Mucosa of descending colon (tissue), 3 donors: ENCODE measurements around the gene ZBTB20. TPM values are rescaled to one million over a fixed set of nuclear protein-coding genes. Genes with fewer than 3 reads are reported as not detected.

Experiments
- ATAC-seq: fragments of 200-7000 bp; cut with Tn5 transposase; one replicate; pipeline ENCODE4 v1.9.1; 2020; ENCODE audit warnings: mild to moderate bottlenecking, moderate library complexity
- DNase-seq, 3 donors: peaks; one replicate each; pipeline ENCODE4 v3.0.0-alpha.2; 2020
- H3K36me3 ChIP-seq: fragments of 200-600 bp; one replicate; pipeline ENCODE4 v1.8.0; 2021; ENCODE audit warnings: low read depth, mild to moderate bottlenecking
- H3K4me1 ChIP-seq: fragments of 200-600 bp; one replicate; pipeline ENCODE4 v1.8.0; 2021; ENCODE audit warnings: low read depth, mild to moderate bottlenecking
- H3K4me3 ChIP-seq: fragments of 200-600 bp; one replicate; pipeline ENCODE4 v1.8.0; 2021; ENCODE audit warnings: mild to moderate bottlenecking
- H3K9me3 ChIP-seq: fragments of 200-600 bp; one replicate; pipeline ENCODE4 v1.8.0; 2021; ENCODE audit warnings: mild to moderate bottlenecking
- intact Hi-C, 2 donors: fragments of 100-400 bp; cut with DNase I in 1 of 2; cut with micrococcal nuclease in 1 of 2; formaldehyde crosslinking; loops; one replicate each; pipeline versions ENCODE4 v1.11.0 to v1.11.1; 2022; cut with DNase I, micrococcal nuclease
- total RNA-seq, 3 donors: library from RNA; stranded (reverse); fragmentation: NEBNext Ultra II Directional in 2 of 3; extraction: Animal tissue kit (Norgen Biotek cat#: 25700) in 2 of 3; gene quantifications; one replicate each; pipeline versions ENCODE4 v1.2.1 to v1.2.4, GENCODE V29; 2021 to 2023
- TF ChIP-seq, protein P1 (sequence below): fragments of 200-600 bp; IDR thresholded peaks from one replicate; pipeline ENCODE4 v1.8.0; 2022; ENCODE audit warnings: antibody characterized with exemption, mild to moderate bottlenecking
- donor health status: DM: no; HTN: no; CAD: no; lungs with moderate emphysema.
- donor health status: DM: no; HTN: no; CAD: no.
- donor health status: DM: no; HTN: yes; CAD: no.

Gene ZBTB20
- total RNA-seq, 3 donors from 2014 or later: 30.6 to 85.6 (median 37.3) TPM

DNA sequence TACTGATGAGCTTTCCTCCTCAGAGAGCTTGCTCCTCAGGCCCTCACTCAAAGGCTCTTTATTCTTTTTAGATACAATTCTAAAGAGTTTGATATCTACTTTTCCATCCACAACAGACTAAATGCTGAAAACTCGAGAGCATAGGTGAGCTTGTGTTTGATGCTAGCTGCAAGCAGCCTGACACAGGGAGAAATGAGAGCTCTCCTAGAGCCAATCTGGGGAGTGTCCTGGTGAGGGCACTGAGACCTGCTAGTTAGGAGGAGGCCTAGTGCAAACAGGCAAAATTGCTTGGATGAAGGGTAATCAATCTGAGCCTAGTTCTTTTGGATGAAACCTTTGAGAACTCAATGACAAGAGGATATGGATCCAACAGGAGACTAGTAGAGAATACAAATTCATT is 300.8 kb downstream of the ZBTB20 start:
- DNase-seq: no peak
- H3K4me3 ChIP-seq: no peak overlapping the region
- TF ChIP-seq, protein P1, sequence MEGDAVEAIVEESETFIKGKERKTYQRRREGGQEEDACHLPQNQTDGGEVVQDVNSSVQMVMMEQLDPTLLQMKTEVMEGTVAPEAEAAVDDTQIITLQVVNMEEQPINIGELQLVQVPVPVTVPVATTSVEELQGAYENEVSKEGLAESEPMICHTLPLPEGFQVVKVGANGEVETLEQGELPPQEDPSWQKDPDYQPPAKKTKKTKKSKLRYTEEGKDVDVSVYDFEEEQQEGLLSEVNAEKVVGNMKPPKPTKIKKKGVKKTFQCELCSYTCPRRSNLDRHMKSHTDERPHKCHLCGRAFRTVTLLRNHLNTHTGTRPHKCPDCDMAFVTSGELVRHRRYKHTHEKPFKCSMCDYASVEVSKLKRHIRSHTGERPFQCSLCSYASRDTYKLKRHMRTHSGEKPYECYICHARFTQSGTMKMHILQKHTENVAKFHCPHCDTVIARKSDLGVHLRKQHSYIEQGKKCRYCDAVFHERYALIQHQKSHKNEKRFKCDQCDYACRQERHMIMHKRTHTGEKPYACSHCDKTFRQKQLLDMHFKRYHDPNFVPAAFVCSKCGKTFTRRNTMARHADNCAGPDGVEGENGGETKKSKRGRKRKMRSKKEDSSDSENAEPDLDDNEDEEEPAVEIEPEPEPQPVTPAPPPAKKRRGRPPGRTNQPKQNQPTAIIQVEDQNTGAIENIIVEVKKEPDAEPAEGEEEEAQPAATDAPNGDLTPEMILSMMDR: no peak
- intact Hi-C loops: no loop called here
- no peaks in the 10 kb centered on the region for H3K36me3 ChIP-seq
- no peaks in the 10 kb centered on the region for H3K4me1 ChIP-seq
- H3K9me3 ChIP-seq: no peaks in the 10 kb centered on the region
- ATAC-seq: no peak

DNA sequence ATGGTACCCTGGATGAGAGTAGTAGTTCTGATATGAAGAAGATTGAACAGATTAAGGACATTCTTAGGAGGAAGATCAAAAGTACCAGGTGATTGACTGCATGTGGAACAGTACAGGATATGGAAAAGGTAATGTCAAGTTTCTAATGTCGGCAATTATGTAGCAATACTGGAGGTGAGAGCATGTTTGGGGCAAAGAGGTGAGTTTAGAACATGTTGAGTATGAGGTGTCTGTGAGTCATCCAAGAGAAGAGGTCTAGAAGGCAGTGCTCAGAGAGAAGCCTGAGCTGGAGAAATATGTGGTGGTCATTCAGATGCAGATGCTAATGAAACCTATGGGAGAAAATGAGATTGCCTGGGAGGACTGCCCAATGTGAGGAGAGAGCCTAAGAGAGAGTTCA is 305.6 kb downstream of the ZBTB20 start:
- no peak for DNase-seq
- H3K4me3 ChIP-seq: no peak overlapping the region
- H3K4me1 ChIP-seq: no peaks in the 10 kb centered on the region
- TF ChIP-seq, protein P1: no peak
- no peak for ATAC-seq
- no peaks in the 10 kb centered on the region for H3K36me3 ChIP-seq
- H3K9me3 ChIP-seq: no peaks in the 10 kb centered on the region
- intact Hi-C loops: no loop called here

DNA sequence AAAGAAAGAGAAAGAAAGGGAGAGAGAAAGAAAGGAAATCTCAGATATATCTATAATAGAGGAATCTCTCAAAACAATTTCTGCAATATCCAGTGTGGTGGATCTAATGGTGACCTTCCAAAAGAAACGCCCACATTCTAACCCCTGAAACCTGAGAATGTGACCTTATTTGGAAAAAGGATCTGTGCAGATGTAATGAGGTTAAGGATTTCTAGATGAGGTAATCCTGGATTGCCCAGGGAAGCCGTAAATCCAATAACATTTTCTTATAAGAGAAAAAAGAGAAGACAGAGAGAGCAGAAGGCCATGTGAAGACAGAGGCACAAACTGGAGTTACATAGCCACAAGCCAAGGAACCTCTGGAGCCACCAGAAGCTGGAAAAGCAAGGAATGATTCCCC is 307.6 kb downstream of the ZBTB20 start:
- H3K9me3 ChIP-seq: no peaks in the 10 kb centered on the region
- DNase-seq: no peak
- no peak for ATAC-seq

DNA sequence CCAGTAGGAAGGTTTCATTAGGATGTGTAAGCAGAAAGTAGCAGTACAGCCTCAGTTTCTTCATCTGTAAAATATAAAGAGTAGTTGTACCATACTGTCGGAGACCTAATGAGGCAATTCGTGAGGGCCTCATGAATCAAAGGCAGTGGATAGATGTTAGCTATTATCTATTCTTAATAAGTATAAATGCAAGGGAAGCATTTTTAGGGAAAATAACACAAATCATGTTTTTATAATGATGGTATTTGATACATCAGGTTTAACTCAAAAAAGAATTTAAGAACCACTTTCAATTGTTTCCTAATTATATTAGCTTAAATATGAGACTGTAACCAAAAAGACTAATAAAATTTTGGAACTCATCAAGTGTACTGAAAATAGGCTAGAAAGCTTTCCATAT is 309.1 kb downstream of the ZBTB20 start:
- TF ChIP-seq, protein P1: no peak
- no peak for DNase-seq
- no peaks in the 10 kb centered on the region for H3K9me3 ChIP-seq
- no peak overlapping the region for H3K4me3 ChIP-seq
- H3K36me3 ChIP-seq: no peaks in the 10 kb centered on the region
- no peak for ATAC-seq
- intact Hi-C loops: no loop called here
- H3K4me1 ChIP-seq: no peaks in the 10 kb centered on the region

More for the DNA sequence above, 307.6 kb downstream of the ZBTB20 start:
- intact Hi-C loops: no loop called here
- Histone ChIP-seq H3K36me3 (no peaks in the 10 kb centered on the region), H3K4me3 (no peak overlapping the region), H3K4me1 (no peaks in the 10 kb centered on the region)
- TF ChIP-seq, protein P1: no peak

DNA sequence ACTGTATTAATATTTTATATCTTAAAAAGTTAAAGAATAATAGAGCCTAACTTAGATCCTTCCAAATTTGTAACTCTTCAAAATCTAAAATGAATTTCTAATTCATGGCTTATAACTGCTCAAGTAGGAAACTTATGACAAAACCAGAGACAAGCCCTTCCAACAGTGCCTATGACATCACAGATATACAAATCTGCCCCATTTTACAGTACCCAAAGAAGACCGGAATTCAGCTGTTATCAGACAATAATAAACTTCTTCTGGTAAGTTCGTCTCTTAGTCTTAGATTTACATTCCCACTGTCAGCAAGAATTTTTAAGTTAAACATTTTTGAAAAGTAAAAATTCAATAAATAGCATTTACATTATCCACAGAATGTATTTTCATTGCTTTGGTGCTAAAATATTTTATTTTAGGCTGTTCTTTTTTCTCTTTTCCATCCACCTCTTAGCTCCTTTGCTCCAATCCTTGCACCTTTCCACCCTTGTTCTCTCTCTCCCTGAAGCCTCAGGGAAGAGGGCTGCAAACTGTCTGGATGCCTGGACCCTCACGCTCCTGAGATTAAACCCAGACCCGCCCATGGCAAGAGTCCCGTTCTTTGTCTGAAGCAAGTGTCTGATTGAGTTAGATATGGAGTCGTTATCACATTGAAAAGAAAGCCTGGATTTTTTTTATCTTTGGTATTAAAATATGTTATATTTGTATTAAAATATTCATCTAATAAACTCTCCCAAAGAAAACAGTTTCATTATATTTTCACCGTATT is 312.7 kb downstream of the ZBTB20 start:
- H3K9me3 ChIP-seq: no peaks in the 10 kb centered on the region
- DNase-seq (no peak), ATAC-seq (no peak)
- TF ChIP-seq, protein P1: no peak
- H3K4me1 ChIP-seq: no peaks in the 10 kb centered on the region
- H3K36me3 ChIP-seq: no peaks in the 10 kb centered on the region
- no peak overlapping the region for H3K4me3 ChIP-seq
- intact Hi-C loops: no loop called here
